SK-N-SH treated with all-trans-retinoic acid at 6 μM for 48 hours (cell line): ENCODE results near the gene C15orf61.

Experiments
- ATAC-seq: fragments of 200-7000 bp; cut with Tn5 transposase; 3 replicates; pipeline ENCODE4 v1.9.1; 2020; ENCODE audit warnings: mild to moderate bottlenecking, moderate library complexity
- ARNTL ChIP-seq: fragments of 450-650 bp; formaldehyde crosslinking; IDR thresholded peaks from 2 replicates; pipeline ENCODE4 v1.5.0; 2020; ENCODE audit warnings: low read depth, mild to moderate bottlenecking, moderate library complexity, borderline replicate concordance
- BACH2 ChIP-seq: fragments of 250-450 bp; sonication (Bioruptor Pico); IDR thresholded peaks from 2 replicates; pipeline ENCODE4 v1.9.0; 2021; ENCODE audit warnings: mild to moderate bottlenecking, borderline replicate concordance
- CSDC2 ChIP-seq: fragments of 250-450 bp; sonication (Bioruptor Pico); IDR thresholded peaks from 2 replicates; pipeline ENCODE4 v1.5.0; 2020; ENCODE audit warnings: mild to moderate bottlenecking, moderate library complexity
- CSRNP3 ChIP-seq: fragments of 250-450 bp; sonication (Bioruptor Pico); IDR thresholded peaks from 2 replicates; pipeline ENCODE4 v1.5.1; 2021; ENCODE audit warnings: mild to moderate bottlenecking, moderate library complexity
- ESRRG ChIP-seq: fragments of 250-450 bp; sonication (Bioruptor Pico); IDR thresholded peaks from 2 replicates; pipeline ENCODE4 v1.6.1; 2021; ENCODE audit warnings: mild to moderate bottlenecking
- GLIS3 ChIP-seq: fragments of 250-450 bp; sonication (Bioruptor Pico); IDR thresholded peaks from 2 replicates; pipeline ENCODE4 v1.5.0; 2020; ENCODE audit warnings: mild to moderate bottlenecking, moderate library complexity
- ISL1 ChIP-seq: fragments of 250-450 bp; sonication (Bioruptor Pico); IDR thresholded peaks from 2 replicates; pipeline ENCODE4 v2.1.2; 2022; ENCODE audit warnings: mild to moderate bottlenecking, moderate library complexity
- OSR1 ChIP-seq: fragments of 250-450 bp; sonication (Bioruptor Pico); IDR thresholded peaks from 2 replicates; pipeline ENCODE4 v1.8.0; 2022; ENCODE audit warnings: moderate library complexity, mild to moderate bottlenecking, inconsistent platforms
- PPARA ChIP-seq: fragments of 250-450 bp; sonication (Bioruptor Pico); IDR thresholded peaks from 2 replicates; pipeline ENCODE4 v1.5.0; 2020; ENCODE audit warnings: mild to moderate bottlenecking, borderline replicate concordance
- RARB ChIP-seq: fragments of 250-450 bp; sonication (Bioruptor Pico); IDR thresholded peaks from 2 replicates; pipeline ENCODE4 v1.8.0; 2021; ENCODE audit warnings: mild to moderate bottlenecking, moderate library complexity
- SNAI2 ChIP-seq: fragments of 250-450 bp; sonication (Bioruptor Pico); IDR thresholded peaks from 2 replicates; pipeline ENCODE4 v1.5.0; 2020; ENCODE audit warnings: mild to moderate bottlenecking, moderate library complexity
- TCF4 ChIP-seq: fragments of 250-450 bp; sonication (Bioruptor Pico); IDR thresholded peaks from 2 replicates; pipeline ENCODE4 v1.8.0; 2021; ENCODE audit warnings: mild to moderate bottlenecking, moderate library complexity, borderline replicate concordance
- TOX ChIP-seq: fragments of 250-450 bp; sonication (Bioruptor Pico); IDR thresholded peaks from 2 replicates; pipeline ENCODE4 v1.8.0; 2021; ENCODE audit warnings: mild to moderate bottlenecking, moderate library complexity, borderline replicate concordance
- ZC3H10 ChIP-seq: fragments of 250-450 bp; sonication (Bioruptor Pico); IDR thresholded peaks from 2 replicates; pipeline ENCODE4 v1.5.1; 2021; ENCODE audit warnings: mild to moderate bottlenecking, moderate library complexity
- ZFP30 ChIP-seq: fragments of 450-650 bp; formaldehyde crosslinking; IDR thresholded peaks from 2 replicates; pipeline ENCODE4 v1.5.0; 2022; ENCODE audit warnings: mild to moderate bottlenecking, moderate library complexity
- ZNF565 ChIP-seq: fragments of 450-650 bp; formaldehyde crosslinking; conservative IDR thresholded peaks from 2 replicates; pipeline ENCODE4 v1.5.0; 2020; ENCODE audit warnings: low read depth, mild to moderate bottlenecking, moderate library complexity
- ZNF70 ChIP-seq: fragments of 450-650 bp; formaldehyde crosslinking; IDR thresholded peaks from 2 replicates; pipeline ENCODE4 v1.5.0; 2020; ENCODE audit warnings: mild to moderate bottlenecking, moderate library complexity
- ZNF8 ChIP-seq: fragments of 450-650 bp; formaldehyde crosslinking; IDR thresholded peaks from 2 replicates; pipeline ENCODE4 v1.5.0; 2020; ENCODE audit warnings: mild to moderate bottlenecking, moderate library complexity
- TF ChIP-seq, protein P1 (sequence below): fragments of 250-450 bp; sonication (Bioruptor Pico); IDR thresholded peaks from 2 replicates; pipeline ENCODE4 v1.8.0; 2020; ENCODE audit warnings: mild to moderate bottlenecking, moderate library complexity, borderline replicate concordance
- TF ChIP-seq, protein P2 (sequence below): fragments of 250-450 bp; sonication (Bioruptor Pico); IDR thresholded peaks from 2 replicates; pipeline ENCODE4 v1.5.1; 2020; ENCODE audit warnings: low read depth, mild to moderate bottlenecking, moderate library complexity
- TF ChIP-seq, protein P3 (sequence below): fragments of 250-450 bp; sonication (Bioruptor Pico); IDR thresholded peaks from 2 replicates; pipeline ENCODE4 v1.8.0; 2021; ENCODE audit warnings: low read depth, mild to moderate bottlenecking, moderate library complexity, borderline replicate concordance
- TF ChIP-seq, protein P4 (sequence below): fragments of 250-450 bp; sonication (Bioruptor Pico); IDR thresholded peaks from 2 replicates; pipeline ENCODE4 v1.5.0; 2020; ENCODE audit warnings: mild to moderate bottlenecking, moderate library complexity

Gene C15orf61

GRCh38 chr15:67544475-67544874, 23.5 kb downstream of the C15orf61 start:
- TF ChIP-seq, protein P1, sequence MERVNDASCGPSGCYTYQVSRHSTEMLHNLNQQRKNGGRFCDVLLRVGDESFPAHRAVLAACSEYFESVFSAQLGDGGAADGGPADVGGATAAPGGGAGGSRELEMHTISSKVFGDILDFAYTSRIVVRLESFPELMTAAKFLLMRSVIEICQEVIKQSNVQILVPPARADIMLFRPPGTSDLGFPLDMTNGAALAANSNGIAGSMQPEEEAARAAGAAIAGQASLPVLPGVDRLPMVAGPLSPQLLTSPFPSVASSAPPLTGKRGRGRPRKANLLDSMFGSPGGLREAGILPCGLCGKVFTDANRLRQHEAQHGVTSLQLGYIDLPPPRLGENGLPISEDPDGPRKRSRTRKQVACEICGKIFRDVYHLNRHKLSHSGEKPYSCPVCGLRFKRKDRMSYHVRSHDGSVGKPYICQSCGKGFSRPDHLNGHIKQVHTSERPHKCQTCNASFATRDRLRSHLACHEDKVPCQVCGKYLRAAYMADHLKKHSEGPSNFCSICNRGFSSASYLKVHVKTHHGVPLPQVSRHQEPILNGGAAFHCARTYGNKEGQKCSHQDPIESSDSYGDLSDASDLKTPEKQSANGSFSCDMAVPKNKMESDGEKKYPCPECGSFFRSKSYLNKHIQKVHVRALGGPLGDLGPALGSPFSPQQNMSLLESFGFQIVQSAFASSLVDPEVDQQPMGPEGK (CRISPR knock-in tag): no peak
- TF ChIP-seq PPARA (no peak), RARB (no peak), GLIS3 (CRISPR knock-in tag) (no peak), ZFP30 (no peak), SNAI2 (CRISPR knock-in tag) (no peak)
- TF ChIP-seq, protein P2, sequence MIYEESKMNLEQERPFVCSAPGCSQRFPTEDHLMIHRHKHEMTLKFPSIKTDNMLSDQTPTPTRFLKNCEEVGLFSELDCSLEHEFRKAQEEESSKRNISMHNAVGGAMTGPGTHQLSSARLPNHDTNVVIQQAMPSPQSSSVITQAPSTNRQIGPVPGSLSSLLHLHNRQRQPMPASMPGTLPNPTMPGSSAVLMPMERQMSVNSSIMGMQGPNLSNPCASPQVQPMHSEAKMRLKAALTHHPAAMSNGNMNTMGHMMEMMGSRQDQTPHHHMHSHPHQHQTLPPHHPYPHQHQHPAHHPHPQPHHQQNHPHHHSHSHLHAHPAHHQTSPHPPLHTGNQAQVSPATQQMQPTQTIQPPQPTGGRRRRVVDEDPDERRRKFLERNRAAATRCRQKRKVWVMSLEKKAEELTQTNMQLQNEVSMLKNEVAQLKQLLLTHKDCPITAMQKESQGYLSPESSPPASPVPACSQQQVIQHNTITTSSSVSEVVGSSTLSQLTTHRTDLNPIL: no peak
- ATAC-seq: no peak

DNA sequence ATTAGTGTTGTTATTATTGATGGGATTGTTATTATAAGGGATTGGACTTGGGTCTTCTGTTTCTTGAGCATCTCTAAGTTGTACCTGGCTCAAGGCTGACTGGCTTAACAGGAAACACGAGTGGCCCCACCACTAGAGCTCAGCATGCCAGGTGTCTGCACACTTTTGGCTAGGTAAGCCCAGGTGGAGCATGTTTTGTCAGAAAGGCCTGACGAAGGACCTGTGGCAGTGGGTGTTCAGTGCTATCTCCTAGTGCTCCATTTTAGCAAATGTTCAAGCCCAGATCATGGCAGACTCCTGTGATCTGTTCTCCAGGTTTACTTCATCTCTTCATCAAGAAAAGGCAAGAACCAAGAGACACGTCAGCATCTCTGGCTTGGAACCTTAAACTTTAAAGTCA, 24.9 kb downstream of the C15orf61 start:
- ATAC-seq: no peak
- TF ChIP-seq ZNF70 (no peak), TCF4 (CRISPR knock-in tag) (no peak), CSDC2 (CRISPR knock-in tag) (no peak), ESRRG (CRISPR knock-in tag) (no peak), GLIS3 (CRISPR knock-in tag) (no peak), CSRNP3 (no peak), OSR1 (CRISPR knock-in tag) (no peak), ZC3H10 (CRISPR knock-in tag) (no peak), ZNF565 (CRISPR knock-in tag) (no peak), ISL1 (CRISPR knock-in tag) (no peak), ZFP30 (no peak), PPARA (no peak)
- TF ChIP-seq, protein P2: no peak
- TF ChIP-seq, protein P3, sequence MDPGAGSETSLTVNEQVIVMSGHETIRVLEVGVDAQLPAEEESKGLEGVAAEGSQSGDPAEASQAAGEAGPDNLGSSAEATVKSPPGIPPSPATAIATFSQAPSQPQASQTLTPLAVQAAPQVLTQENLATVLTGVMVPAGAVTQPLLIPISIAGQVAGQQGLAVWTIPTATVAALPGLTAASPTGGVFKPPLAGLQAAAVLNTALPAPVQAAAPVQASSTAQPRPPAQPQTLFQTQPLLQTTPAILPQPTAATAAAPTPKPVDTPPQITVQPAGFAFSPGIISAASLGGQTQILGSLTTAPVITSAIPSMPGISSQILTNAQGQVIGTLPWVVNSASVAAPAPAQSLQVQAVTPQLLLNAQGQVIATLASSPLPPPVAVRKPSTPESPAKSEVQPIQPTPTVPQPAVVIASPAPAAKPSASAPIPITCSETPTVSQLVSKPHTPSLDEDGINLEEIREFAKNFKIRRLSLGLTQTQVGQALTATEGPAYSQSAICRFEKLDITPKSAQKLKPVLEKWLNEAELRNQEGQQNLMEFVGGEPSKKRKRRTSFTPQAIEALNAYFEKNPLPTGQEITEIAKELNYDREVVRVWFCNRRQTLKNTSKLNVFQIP (CRISPR knock-in tag): no peak

GRCh38 chr15:67547064-67547463, 26.1 kb downstream of the C15orf61 start:
- no peak for ATAC-seq
- TF ChIP-seq PPARA (no peak), ZNF8 (CRISPR knock-in tag) (no peak), BACH2 (no peak), ISL1 (CRISPR knock-in tag) (no peak), CSDC2 (CRISPR knock-in tag) (no peak), ESRRG (CRISPR knock-in tag) (no peak), OSR1 (CRISPR knock-in tag) (no peak), CSRNP3 (no peak), RARB (no peak), TOX (CRISPR knock-in tag) (no peak)
- TF ChIP-seq, all 23 proteins: peak for 0

DNA sequence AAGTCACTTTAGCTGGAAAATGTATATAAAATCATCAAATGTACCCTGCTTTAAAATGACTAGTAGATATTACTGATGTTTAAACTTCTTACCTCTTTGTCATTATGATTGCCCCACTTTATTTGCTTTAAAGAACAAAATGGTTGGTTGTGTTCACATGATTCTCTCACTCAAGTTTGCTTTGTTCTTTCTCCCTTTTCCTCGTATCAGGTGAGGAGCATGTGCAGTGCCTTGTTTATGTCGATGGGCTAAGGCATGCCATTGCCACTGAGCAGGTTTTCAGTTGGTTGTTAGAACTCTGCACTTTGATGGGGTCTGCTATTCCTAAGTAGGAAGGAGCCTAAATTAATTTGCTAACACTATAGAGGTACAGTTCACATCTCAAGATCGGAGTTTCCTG, 26.9 kb downstream of the C15orf61 start:
- no peak; the same call in 2 of the 3 replicates for ATAC-seq
- TF ChIP-seq ARNTL (CRISPR knock-in tag) (no peak), ESRRG (CRISPR knock-in tag) (no peak), GLIS3 (CRISPR knock-in tag) (no peak), OSR1 (CRISPR knock-in tag) (no peak), TOX (CRISPR knock-in tag) (no peak)
- TF ChIP-seq, protein P1 (CRISPR knock-in tag): no peak
- TF ChIP-seq, protein P4, sequence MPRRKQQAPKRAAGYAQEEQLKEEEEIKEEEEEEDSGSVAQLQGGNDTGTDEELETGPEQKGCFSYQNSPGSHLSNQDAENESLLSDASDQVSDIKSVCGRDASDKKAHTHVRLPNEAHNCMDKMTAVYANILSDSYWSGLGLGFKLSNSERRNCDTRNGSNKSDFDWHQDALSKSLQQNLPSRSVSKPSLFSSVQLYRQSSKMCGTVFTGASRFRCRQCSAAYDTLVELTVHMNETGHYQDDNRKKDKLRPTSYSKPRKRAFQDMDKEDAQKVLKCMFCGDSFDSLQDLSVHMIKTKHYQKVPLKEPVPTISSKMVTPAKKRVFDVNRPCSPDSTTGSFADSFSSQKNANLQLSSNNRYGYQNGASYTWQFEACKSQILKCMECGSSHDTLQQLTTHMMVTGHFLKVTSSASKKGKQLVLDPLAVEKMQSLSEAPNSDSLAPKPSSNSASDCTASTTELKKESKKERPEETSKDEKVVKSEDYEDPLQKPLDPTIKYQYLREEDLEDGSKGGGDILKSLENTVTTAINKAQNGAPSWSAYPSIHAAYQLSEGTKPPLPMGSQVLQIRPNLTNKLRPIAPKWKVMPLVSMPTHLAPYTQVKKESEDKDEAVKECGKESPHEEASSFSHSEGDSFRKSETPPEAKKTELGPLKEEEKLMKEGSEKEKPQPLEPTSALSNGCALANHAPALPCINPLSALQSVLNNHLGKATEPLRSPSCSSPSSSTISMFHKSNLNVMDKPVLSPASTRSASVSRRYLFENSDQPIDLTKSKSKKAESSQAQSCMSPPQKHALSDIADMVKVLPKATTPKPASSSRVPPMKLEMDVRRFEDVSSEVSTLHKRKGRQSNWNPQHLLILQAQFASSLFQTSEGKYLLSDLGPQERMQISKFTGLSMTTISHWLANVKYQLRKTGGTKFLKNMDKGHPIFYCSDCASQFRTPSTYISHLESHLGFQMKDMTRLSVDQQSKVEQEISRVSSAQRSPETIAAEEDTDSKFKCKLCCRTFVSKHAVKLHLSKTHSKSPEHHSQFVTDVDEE (CRISPR knock-in tag): no peak
